GM21367 (cell line): ENCODE data around the gene ZNF382.

Source experiments
- ATAC-seq: cut with Tn5 transposase; IDR thresholded peaks from one replicate; pipeline ENCODE4 v1.9.1; 2021; ENCODE audit not compliant: unreplicated experiment

Gene ZNF382

GRCh38 chr19:36674201-36674600 lies 69.1 kb downstream of the ZNF382 start:
- ATAC-seq: no peak

GRCh38 chr19:36679455-36679854 lies 74.3 kb downstream of the ZNF382 start:
- no peak for ATAC-seq
